K562 (cell line): Measurements from ENCODE around the gene CHAMP1. TPM values are rescaled to one million over a fixed set of nuclear protein-coding genes. Genes with fewer than 3 reads are reported as not detected.
A peak's percentile ranks its signal among the peaks of the same experiment; 100 is the strongest.

Experiments
- ATAC-seq: fragments of 200-7000 bp; cut with Tn5 transposase; 3 replicates; pipeline ENCODE4 v1.9.1; 2020; ENCODE audit warnings: moderate library complexity
- BruUV-seq: library from RNA; stranded (reverse); fragments of 400-500 nt; replicated peaks from 2 replicates; lab custom pipeline; 2021; lab: Mats Ljungman, UMichigan
- CTCF ChIA-PET: fragments of 300-600 bp; formaldehyde crosslinking; extraction: SDS; loops from one replicate; lab custom pipeline; 2021; ENCODE audit warnings: low intra/inter-chr PET ratio; lab: Yijun Ruan, JAX
- POLR2A ChIA-PET: fragments of 300-600, 350-650 bp; sonication (Branson Sonifier 250); formaldehyde crosslinking; extraction: SDS; loops from one replicate; lab custom pipeline; 2021; ENCODE audit warnings: antibody characterized with exemption, inconsistent platforms; lab: Yijun Ruan, JAX
- DNase-seq, 4 experiments: peaks; one replicate each; pipeline versions ENCODE4 v3.0.0 to v3.0.0-alpha.2; 2011 to 2018; ENCODE audit warnings: low spot score in 3 of 4, mixed read lengths in 3 of 4; ENCODE audit errors: extremely low read depth in 1 of 4
- FAIRE-seq: peaks from 2 replicates; lab custom pipeline; 2011; peaks lifted over from hg19 to GRCh38; lab: Jason Lieb, UNC
- H2AFZ ChIP-seq: 2 replicates; pipeline ENCODE4 v1.6.0; 2011; ENCODE audit warnings: low read depth, low read length, control low read depth, inconsistent platforms
- H3K27ac ChIP-seq: fragments of 200-600 bp; 3 replicates; pipeline ENCODE4 v1.8.0; 2011; ENCODE audit warnings: low read depth, mild to moderate bottlenecking, control low read depth, inconsistent platforms, low read length, moderate library complexity, mixed read lengths; ENCODE audit errors: extremely low read depth
- H3K27me3 ChIP-seq, 2 experiments: fragments of 300-600 bp in 1 of 2; 2 replicates in 1 of 2; 3 replicates in 1 of 2; pipeline versions ENCODE4 v1.6.0 to v1.8.0; 2011; ENCODE audit warnings: inconsistent platforms in 2 of 2, low read length in 2 of 2, mild to moderate bottlenecking in 1 of 2, mixed read lengths in 1 of 2, moderate library complexity in 1 of 2; ENCODE audit not compliant: control insufficient read depth in 2 of 2, insufficient read depth in 2 of 2
- H3K36me3 ChIP-seq: fragments of 300-600 bp; 3 replicates; pipeline ENCODE4 v1.8.0; 2011; ENCODE audit warnings: mild to moderate bottlenecking, low read length, inconsistent platforms; ENCODE audit not compliant: control insufficient read depth, insufficient read depth
- H3K4me1 ChIP-seq, 2 experiments: fragments of 200-600 bp in 1 of 2; replicated peaks in 1 of 2; 2 replicates in 1 of 2; 3 replicates in 1 of 2; pipeline versions ENCODE4 v1.5.1 to v1.8.0; 2011; ENCODE audit warnings: inconsistent platforms in 2 of 2, low read length in 2 of 2, mild to moderate bottlenecking in 1 of 2, mixed read lengths in 1 of 2, moderate library complexity in 1 of 2; ENCODE audit not compliant: control insufficient read depth in 2 of 2, insufficient read depth in 2 of 2
- H3K4me2 ChIP-seq: 2 replicates; pipeline ENCODE4 v1.6.1; 2011; ENCODE audit warnings: low read length, control low read depth, inconsistent platforms, mixed read lengths; ENCODE audit not compliant: insufficient read depth
- H3K4me3 ChIP-seq: fragments of 200-600 bp; sonication (generic), shearing (Covaris generic); 2 replicates; pipeline ENCODE4 v1.5.1; 2016; ENCODE audit warnings: control low read depth, inconsistent platforms
- H3K79me2 ChIP-seq: fragments of 200-600 bp; 3 replicates; pipeline ENCODE4 v1.8.0; 2011; ENCODE audit warnings: low read length, inconsistent platforms; ENCODE audit not compliant: control insufficient read depth, insufficient read depth
- H3K9ac ChIP-seq, 2 experiments: 2 replicates each; pipeline versions ENCODE4 v1.6.0 to v1.6.1; 2011; ENCODE audit warnings: low read depth in 2 of 2, low read length in 2 of 2, control low read depth in 1 of 2, inconsistent platforms in 1 of 2, mild to moderate bottlenecking in 1 of 2, mixed read lengths in 1 of 2; ENCODE audit not compliant: insufficient read depth in 1 of 2
- H3K9me1 ChIP-seq: one replicate; pipeline ENCODE4 v1.6.0; 2011; ENCODE audit warnings: inconsistent platforms, mild to moderate bottlenecking, low read length, moderate library complexity; ENCODE audit not compliant: control insufficient read depth, insufficient read depth
- H3K9me3 ChIP-seq: replicated peaks from 2 replicates; pipeline ENCODE4 v1.5.1; 2011; ENCODE audit warnings: low read depth, low read length, inconsistent platforms; ENCODE audit not compliant: control insufficient read depth, insufficient read depth
- H4K20me1 ChIP-seq: replicated peaks from 2 replicates; pipeline ENCODE4 v1.6.1; 2011; ENCODE audit warnings: low read length, inconsistent platforms, mixed read lengths; ENCODE audit not compliant: control insufficient read depth, insufficient read depth
- CBX2 ChIP-seq: fragments of 200-600 bp; sonication (generic); IDR thresholded peaks from one replicate; pipeline ENCODE4 v1.6.1; 2012; ENCODE audit warnings: mild to moderate bottlenecking, low read length, inconsistent platforms; ENCODE audit not compliant: insufficient read depth, poor library complexity, severe bottlenecking
- CBX5 ChIP-seq: IDR thresholded peaks from 2 replicates; pipeline ENCODE4 v1.6.1; 2014; ENCODE audit warnings: low read depth, borderline replicate concordance
- GABPA ChIP-seq: fragments of 200-800 bp; sonication (Bioruptor generic); conservative IDR thresholded peaks from 2 replicates; pipeline ENCODE4 v1.6.1; 2016; ENCODE audit warnings: low read depth, missing genetic modification characterization, missing compliant biosample characterization
- IFI16 ChIP-seq: fragments of 250-450 bp; sonication (Bioruptor Pico); IDR thresholded peaks from 2 replicates; pipeline ENCODE4 v2.1.2; 2022; ENCODE audit warnings: mild to moderate bottlenecking, inconsistent platforms
- MCM5 ChIP-seq: fragments of 450-650 bp; IDR thresholded peaks from 2 replicates; pipeline ENCODE4 v1.6.1; 2016; ENCODE audit warnings: low read depth
- MEF2A ChIP-seq: IDR thresholded peaks from 2 replicates; pipeline ENCODE4 v1.6.1; 2011; ENCODE audit warnings: low read depth, mild to moderate bottlenecking, low read length, moderate library complexity; ENCODE audit not compliant: control insufficient read depth
- NR4A1 ChIP-seq, 2 experiments: fragments of 250-450 bp in 1 of 2; fragments of 450-650 bp in 1 of 2; sonication (Bioruptor Pico) in 1 of 2; IDR thresholded peaks; 2 replicates each; pipeline versions ENCODE4 v1.4.0 to v1.6.1; 2016 to 2020; ENCODE audit warnings: mild to moderate bottlenecking in 2 of 2, missing compliant biosample characterization in 1 of 2, missing genetic modification characterization in 1 of 2, moderate library complexity in 1 of 2
- SNIP1 ChIP-seq: fragments of 450-650 bp; IDR thresholded peaks from 2 replicates; pipeline ENCODE4 v1.7.1; 2017; ENCODE audit warnings: low read depth, mild to moderate bottlenecking
- WHSC1 ChIP-seq: IDR thresholded peaks from one replicate; pipeline ENCODE4 v1.6.1; 2012; ENCODE audit warnings: low read length, control low read depth, inconsistent platforms
- ZEB2 ChIP-seq: fragments of 450-650 bp; IDR thresholded peaks from 2 replicates; pipeline ENCODE4 v1.6.1; 2016
- ZKSCAN8 ChIP-seq: fragments of 200-800 bp; sonication (Bioruptor generic); IDR thresholded peaks from 2 replicates; pipeline ENCODE4 v1.6.1; 2016; ENCODE audit warnings: missing genetic modification characterization, missing compliant biosample characterization
- ZNF174 ChIP-seq: fragments of 250-450 bp; sonication (Bioruptor Pico); IDR thresholded peaks from 2 replicates; pipeline ENCODE4 v1.4.0; 2020; ENCODE audit warnings: mild to moderate bottlenecking
- ZNF184 ChIP-seq: sonication (generic); formaldehyde crosslinking; IDR thresholded peaks from 2 replicates; pipeline ENCODE4 v1.5.0; 2020; ENCODE audit warnings: missing genetic modification reagents
- ZNF212 ChIP-seq: fragments of 450-650 bp; formaldehyde crosslinking; IDR thresholded peaks from 2 replicates; pipeline ENCODE4 v1.4.0; 2020; ENCODE audit warnings: mild to moderate bottlenecking
- WGBS: fragments of 100-300 bp; shearing (Covaris generic); methylation state at CpG from one replicate; pipeline ENCODE4 v1.1.6; 2016; ENCODE audit warnings: low coverage, mixed read lengths; ENCODE audit not compliant: insufficient coverage; ENCODE audit errors: missing lambda C conversion rate; 5-methylcytosine and 5-hydroxymethylcytosine counted together
- in situ Hi-C: fragments of 300-500 bp; cut with MboI; formaldehyde crosslinking; loops from 4 replicates; pipeline ENCODE4 v1.15.0; 2018; ENCODE audit warnings: inconsistent platforms, mixed read lengths
- intact Hi-C: fragments of 100-400 bp; cut with micrococcal nuclease; formaldehyde crosslinking; loops from 2 replicates; pipeline ENCODE4 v1.14.2; 2022
- polyA plus RNA-seq, 8 experiments: library from polyadenylated mRNA; depleted of rRNA in 4 of 8; stranded (reverse) in 5 of 8; unstranded in 3 of 8; fragments of >200 nt; fragmentation: Nextera tagmentation in 2 of 8; fragmentation: Illumina TruSeq in 1 of 8; extraction: Ambion mirVana in 2 of 8; extraction: Trizol in 1 of 8; gene quantifications; 2 replicates each; pipeline versions ENCODE4 v1.2.1 to v1.2.3, GENCODE V29; 2011 to 2014; ENCODE audit warnings: inconsistent platforms in 1 of 8, missing spikeins in 1 of 8
- total RNA-seq, 7 experiments: library from RNA; depleted of rRNA in 6 of 7; stranded (reverse); fragments of >200 nt in 6 of 7; fragmentation: Illumina TruSeq in 2 of 7; extraction: Trizol in 2 of 7; gene quantifications; 2 replicates each; pipeline versions ENCODE4 v1.2.1 to v1.2.3, GENCODE V29; 2011 to 2021; ENCODE audit warnings: low replicate concordance in 1 of 7
- TF ChIP-seq, protein P1 (sequence below): fragments of 250-450 bp; sonication (Bioruptor Pico); IDR thresholded peaks from 2 replicates; pipeline ENCODE4 v1.8.0; 2021; ENCODE audit warnings: moderate library complexity, mild to moderate bottlenecking, inconsistent platforms
- TF ChIP-seq, protein P2 (sequence below), 3 experiments: IDR thresholded peaks in 2 of 3; conservative IDR thresholded peaks in 1 of 3; 2 replicates each; pipeline ENCODE4 v1.5.1; 2011 to 2012; ENCODE audit warnings: low read length in 3 of 3, mild to moderate bottlenecking in 3 of 3, control low read depth in 2 of 3, improper control_type of control experiment in 1 of 3, inconsistent platforms in 1 of 3, low read depth in 1 of 3, mixed read lengths in 1 of 3, moderate library complexity in 1 of 3; ENCODE audit not compliant: insufficient read depth in 2 of 3
- TF ChIP-seq, protein P3 (sequence below): IDR thresholded peaks from 2 replicates; pipeline ENCODE4 v1.6.1; 2011; ENCODE audit warnings: borderline replicate concordance, low read depth, mild to moderate bottlenecking, moderate library complexity, low read length; ENCODE audit not compliant: insufficient read depth, poor library complexity, severe bottlenecking

The CHAMP1 gene
- total and polyA plus RNA-seq, 9 of the 15 experiments (the other 6 are each of a cell fraction or from before 2014, with no cell fraction given): 0.70 to 40.6 (median 15.3) TPM

DNA sequence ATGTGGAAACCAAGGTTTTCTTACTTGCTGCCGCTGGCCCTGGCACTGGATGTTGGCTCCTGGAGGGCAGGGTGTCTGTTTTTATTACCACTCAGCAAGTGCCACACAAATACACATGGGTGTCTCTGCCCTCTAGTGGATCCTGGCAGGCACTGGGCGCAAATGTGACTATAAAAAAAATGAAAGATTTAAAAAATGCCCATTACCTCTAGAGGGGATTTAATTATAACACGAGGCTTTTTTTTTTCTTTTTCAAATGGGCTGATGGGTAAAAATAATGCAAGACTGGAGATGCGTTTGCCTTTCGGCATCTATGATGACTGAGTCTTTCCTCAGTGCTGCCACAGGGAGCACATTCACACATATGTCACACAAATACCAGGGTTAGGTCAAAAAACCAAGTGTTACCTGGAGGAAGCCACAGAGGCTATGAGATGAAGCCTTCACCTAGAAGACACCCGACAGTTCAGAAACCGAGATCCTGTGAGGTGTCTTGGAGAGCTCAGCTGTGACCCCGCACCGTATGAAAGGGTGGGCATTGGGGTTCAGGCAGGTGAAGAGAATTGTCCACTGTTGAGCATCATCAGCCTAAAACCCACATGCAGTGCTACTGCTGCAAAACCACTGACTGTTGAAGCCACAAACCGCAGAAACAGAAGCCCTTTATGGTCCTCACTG lies 25.7 kb downstream of the CHAMP1 start:
- ChIA-PET POLR2A (no interaction called here), CTCF (no interaction called here)
- Histone ChIP-seq H3K9ac (no peak overlapping the region), H4K20me1 (no peaks in the 10 kb centered on the region), H3K4me2 (no peak overlapping the region), H3K4me3 (no peak overlapping the region), H3K27ac (no peak overlapping the region), H2AFZ (peak overlapping the region; percentile 26; the same call in 1 of the 2 replicates), H3K9me1 (no peaks in the 10 kb centered on the region), H3K79me2 (no peaks in the 10 kb centered on the region), H3K36me3 (no peaks in the 10 kb centered on the region), H3K9me3 (no peaks in the 10 kb centered on the region), H3K27me3 (no peaks in the 10 kb centered on the region), H3K4me1 (no peaks in the 10 kb centered on the region; a peak in 2 of 5 replicates)
- DNase-seq: no peak
- intact Hi-C loops: no loop called here
- FAIRE-seq: no peak
- in situ Hi-C loops: no loop called here
- peak; percentile 32; the same call in 2 of the 3 replicates for ATAC-seq
- WGBS: 32% methylated on average over 10 of the region's 10 CpGs
- BruUV-seq: no TSS peak
- no peak for TF ChIP-seq ZNF184 (CRISPR knock-in tag)
- TF ChIP-seq, protein P1, sequence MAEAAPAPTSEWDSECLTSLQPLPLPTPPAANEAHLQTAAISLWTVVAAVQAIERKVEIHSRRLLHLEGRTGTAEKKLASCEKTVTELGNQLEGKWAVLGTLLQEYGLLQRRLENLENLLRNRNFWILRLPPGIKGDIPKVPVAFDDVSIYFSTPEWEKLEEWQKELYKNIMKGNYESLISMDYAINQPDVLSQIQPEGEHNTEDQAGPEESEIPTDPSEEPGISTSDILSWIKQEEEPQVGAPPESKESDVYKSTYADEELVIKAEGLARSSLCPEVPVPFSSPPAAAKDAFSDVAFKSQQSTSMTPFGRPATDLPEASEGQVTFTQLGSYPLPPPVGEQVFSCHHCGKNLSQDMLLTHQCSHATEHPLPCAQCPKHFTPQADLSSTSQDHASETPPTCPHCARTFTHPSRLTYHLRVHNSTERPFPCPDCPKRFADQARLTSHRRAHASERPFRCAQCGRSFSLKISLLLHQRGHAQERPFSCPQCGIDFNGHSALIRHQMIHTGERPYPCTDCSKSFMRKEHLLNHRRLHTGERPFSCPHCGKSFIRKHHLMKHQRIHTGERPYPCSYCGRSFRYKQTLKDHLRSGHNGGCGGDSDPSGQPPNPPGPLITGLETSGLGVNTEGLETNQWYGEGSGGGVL (CRISPR knock-in tag): no peak
- no peak for TF ChIP-seq ZNF212
- TF ChIP-seq, protein P2, sequence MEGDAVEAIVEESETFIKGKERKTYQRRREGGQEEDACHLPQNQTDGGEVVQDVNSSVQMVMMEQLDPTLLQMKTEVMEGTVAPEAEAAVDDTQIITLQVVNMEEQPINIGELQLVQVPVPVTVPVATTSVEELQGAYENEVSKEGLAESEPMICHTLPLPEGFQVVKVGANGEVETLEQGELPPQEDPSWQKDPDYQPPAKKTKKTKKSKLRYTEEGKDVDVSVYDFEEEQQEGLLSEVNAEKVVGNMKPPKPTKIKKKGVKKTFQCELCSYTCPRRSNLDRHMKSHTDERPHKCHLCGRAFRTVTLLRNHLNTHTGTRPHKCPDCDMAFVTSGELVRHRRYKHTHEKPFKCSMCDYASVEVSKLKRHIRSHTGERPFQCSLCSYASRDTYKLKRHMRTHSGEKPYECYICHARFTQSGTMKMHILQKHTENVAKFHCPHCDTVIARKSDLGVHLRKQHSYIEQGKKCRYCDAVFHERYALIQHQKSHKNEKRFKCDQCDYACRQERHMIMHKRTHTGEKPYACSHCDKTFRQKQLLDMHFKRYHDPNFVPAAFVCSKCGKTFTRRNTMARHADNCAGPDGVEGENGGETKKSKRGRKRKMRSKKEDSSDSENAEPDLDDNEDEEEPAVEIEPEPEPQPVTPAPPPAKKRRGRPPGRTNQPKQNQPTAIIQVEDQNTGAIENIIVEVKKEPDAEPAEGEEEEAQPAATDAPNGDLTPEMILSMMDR (IDR thresholded peaks at IDR 0.05 in 2 of 3, conservative IDR thresholded peaks at IDR 0.05 in 1 of 3; ENCODE audit: insufficient read depth in 2 of 3, low read depth in 1 of 3, low read length in 3 of 3): peak; percentile 33 to 56 (median 44); a peak in 3 of 6 replicates
- no peak for TF ChIP-seq WHSC1
- TF ChIP-seq CBX2: no peak
- no peak for TF ChIP-seq GABPA
- TF ChIP-seq NR4A1 (CRISPR knock-in tag; IDR thresholded peaks at IDR 0.05): no peak
- TF ChIP-seq NR4A1 (tag; IDR thresholded peaks at IDR 0.05): no peak
- TF ChIP-seq MCM5: no peak
- TF ChIP-seq ZEB2: no peak
- no peak for TF ChIP-seq ZKSCAN8 (CRISPR knock-in tag)
- no peak for TF ChIP-seq SNIP1
- TF ChIP-seq CBX5: no peak
- TF ChIP-seq IFI16 (CRISPR knock-in tag): no peak
- no peak for TF ChIP-seq ZNF174 (CRISPR knock-in tag)
- TF ChIP-seq, protein P3, sequence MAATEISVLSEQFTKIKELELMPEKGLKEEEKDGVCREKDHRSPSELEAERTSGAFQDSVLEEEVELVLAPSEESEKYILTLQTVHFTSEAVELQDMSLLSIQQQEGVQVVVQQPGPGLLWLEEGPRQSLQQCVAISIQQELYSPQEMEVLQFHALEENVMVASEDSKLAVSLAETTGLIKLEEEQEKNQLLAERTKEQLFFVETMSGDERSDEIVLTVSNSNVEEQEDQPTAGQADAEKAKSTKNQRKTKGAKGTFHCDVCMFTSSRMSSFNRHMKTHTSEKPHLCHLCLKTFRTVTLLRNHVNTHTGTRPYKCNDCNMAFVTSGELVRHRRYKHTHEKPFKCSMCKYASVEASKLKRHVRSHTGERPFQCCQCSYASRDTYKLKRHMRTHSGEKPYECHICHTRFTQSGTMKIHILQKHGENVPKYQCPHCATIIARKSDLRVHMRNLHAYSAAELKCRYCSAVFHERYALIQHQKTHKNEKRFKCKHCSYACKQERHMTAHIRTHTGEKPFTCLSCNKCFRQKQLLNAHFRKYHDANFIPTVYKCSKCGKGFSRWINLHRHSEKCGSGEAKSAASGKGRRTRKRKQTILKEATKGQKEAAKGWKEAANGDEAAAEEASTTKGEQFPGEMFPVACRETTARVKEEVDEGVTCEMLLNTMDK: peak; percentile 16
- no peak for TF ChIP-seq MEF2A
